Activated CD4-positive, alpha-beta memory T cell treated with anti-CD3 and anti-CD28 coated beads, Interleukin-2, amount 10 ng/mL, durations not matched to agents 7 days and 5 days (primary cell): Measurements from ENCODE around the gene DENND6A. TPM values are rescaled to one million over a fixed set of nuclear protein-coding genes. Genes with fewer than 3 reads are reported as not detected.

Experiments
- CTCF ChIA-PET: fragments of 350-600 bp; sonication (Branson Sonifier 250); formaldehyde crosslinking; loops from one replicate; lab custom pipeline; 2021; ENCODE audit warnings: antibody characterized with exemption, inconsistent platforms; lab: Charles Lee
- POLR2A ChIA-PET: fragments of 350-600 bp; sonication (Branson Sonifier 250); formaldehyde crosslinking; loops from one replicate; lab custom pipeline; 2021; ENCODE audit warnings: antibody characterized with exemption; lab: Charles Lee
- DNase-seq: peaks from one replicate; pipeline ENCODE4 v3.0.0-alpha.2; 2020
- H3K27ac Mint-ChIP-seq: one replicate; pipeline ENCODE4 v1.8.0; 2021; ENCODE audit warnings: mild to moderate bottlenecking, mixed read lengths
- H3K27me3 Mint-ChIP-seq: one replicate; pipeline ENCODE4 v1.8.0; 2021; ENCODE audit warnings: mixed read lengths
- H3K36me3 Mint-ChIP-seq: one replicate; pipeline ENCODE4 v1.8.0; 2021; ENCODE audit warnings: low read depth, mixed read lengths
- H3K4me1 Mint-ChIP-seq: one replicate; pipeline ENCODE4 v1.8.0; 2021; ENCODE audit warnings: mixed read lengths
- H3K4me3 Mint-ChIP-seq: one replicate; pipeline ENCODE4 v1.8.0; 2021; ENCODE audit warnings: mild to moderate bottlenecking, mixed read lengths
- H3K9me3 Mint-ChIP-seq: one replicate; pipeline ENCODE4 v1.8.0; 2021; ENCODE audit warnings: mixed read lengths
- total RNA-seq, 2 experiments: library from RNA; stranded (reverse); gene quantifications; one replicate each; pipeline ENCODE4 v1.2.3, GENCODE V29; 2021

Gene DENND6A
- total RNA-seq, 2 experiments from 2014 or later, result 28.5 to 29.6 TPM

DNA sequence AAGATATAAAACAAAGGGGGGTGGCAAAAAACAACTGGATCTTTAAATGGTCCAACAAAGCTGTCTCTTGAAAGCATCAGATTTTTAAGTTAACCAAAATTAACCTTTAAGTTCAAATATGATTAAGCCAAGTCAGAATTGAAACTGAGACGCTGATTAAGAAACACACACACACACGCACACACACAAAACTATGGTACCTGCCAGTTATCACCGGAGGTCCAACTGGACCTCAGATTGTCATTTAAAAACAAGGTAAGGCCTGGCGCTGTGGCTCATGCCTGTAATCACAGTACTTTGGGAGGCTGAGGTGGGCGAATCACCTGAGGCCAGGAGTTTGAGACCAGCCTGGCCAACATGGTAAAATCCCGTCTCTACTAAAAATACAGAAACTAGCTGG is 106.1 kb downstream of the DENND6A start:
- H3K36me3 Mint-ChIP-seq, result peaks cover 31% of the 10 kb centered on the region
- H3K9me3 Mint-ChIP-seq, result no peaks in the 10 kb centered on the region
- ChIA-PET POLR2A (interaction anchor here (0.6 to 3.8 kb wide), 2 partner anchors 10 to 12 kb away, joined by 3 to 21 read pairs; partner anchors contain the start of gene ARF4), CTCF (no interaction called here)
- H3K4me1 Mint-ChIP-seq, result peaks cover 21% of the 10 kb centered on the region
- H3K4me3 Mint-ChIP-seq, result no peak overlapping the region
- DNase-seq, result no peak
- H3K27me3 Mint-ChIP-seq, result no peaks in the 10 kb centered on the region
- no peak overlapping the region for H3K27ac Mint-ChIP-seq

DNA sequence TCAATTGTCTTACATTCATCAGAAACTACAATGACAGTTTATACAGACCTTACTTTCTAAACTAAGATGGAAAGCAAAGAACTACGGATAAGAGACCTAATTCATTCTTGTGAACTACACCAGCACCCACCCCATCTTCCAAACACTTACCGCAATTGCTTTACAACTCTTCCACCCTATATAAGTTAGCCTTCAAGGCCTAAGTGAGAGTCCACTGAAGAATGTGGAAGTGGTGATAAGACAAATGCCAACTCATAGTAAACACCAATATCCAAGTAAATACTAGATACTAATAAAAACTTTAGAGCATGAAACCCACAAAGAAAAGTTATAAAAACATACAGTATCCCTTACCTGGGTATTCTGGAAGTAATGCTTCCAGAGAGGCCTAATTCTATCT is 109.3 kb downstream of the DENND6A start:
- H3K27me3 Mint-ChIP-seq, result no peaks in the 10 kb centered on the region
- CTCF ChIA-PET, result no interaction called here
- H3K9me3 Mint-ChIP-seq, result no peaks in the 10 kb centered on the region
- H3K4me1 Mint-ChIP-seq, result peaks cover 16% of the 10 kb centered on the region
- no peak for DNase-seq
- H3K36me3 Mint-ChIP-seq, result peaks cover 43% of the 10 kb centered on the region
- POLR2A ChIA-PET, result no interaction called here
- no peak overlapping the region for H3K4me3 Mint-ChIP-seq
- H3K27ac Mint-ChIP-seq, result no peak overlapping the region

DNA sequence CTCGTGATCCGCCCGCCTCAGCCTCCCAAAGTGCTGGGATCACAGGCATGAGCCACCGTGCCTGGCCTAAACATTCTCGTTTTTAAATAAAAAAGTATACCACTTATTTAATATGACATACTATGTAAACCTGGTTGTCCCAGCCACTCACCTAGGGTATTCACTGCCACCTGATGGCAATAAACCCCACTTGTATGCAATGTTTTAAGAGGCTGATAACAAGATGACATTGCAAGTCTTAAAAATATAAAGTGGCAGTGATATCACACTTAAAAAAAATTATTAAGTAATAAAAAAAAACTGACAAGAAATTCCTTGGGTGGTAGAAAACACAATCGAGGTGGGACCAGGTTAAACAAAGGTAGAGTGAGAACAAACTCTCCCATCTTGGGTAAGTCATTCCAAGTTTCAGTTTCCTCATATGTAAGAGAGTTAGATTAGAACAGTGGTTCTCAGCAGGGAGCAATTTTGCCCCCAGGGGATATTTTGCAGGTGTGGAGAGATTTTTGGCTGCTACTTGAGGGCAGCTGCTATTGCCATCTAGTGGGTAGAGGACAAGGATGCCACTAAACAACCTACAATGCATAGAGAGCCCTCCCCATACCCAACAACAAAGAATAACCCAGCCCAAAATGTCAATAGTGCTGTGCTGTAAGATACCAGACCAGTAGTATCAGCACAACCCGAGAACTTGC is 110.3 kb downstream of the DENND6A start:
- no peaks in the 10 kb centered on the region for H3K27me3 Mint-ChIP-seq
- H3K27ac Mint-ChIP-seq, result no peak overlapping the region
- DNase-seq, result no peak
- CTCF ChIA-PET, result no interaction called here
- H3K9me3 Mint-ChIP-seq, result no peaks in the 10 kb centered on the region
- peaks cover 12% of the 10 kb centered on the region for H3K4me1 Mint-ChIP-seq
- H3K36me3 Mint-ChIP-seq, result peaks cover 45% of the 10 kb centered on the region
- POLR2A ChIA-PET, result interaction anchor here (2.8 to 5.1 kb wide), 2 partner anchors 14 to 26 kb away, joined by 17 to 18 read pairs; partner anchors contain the start of genes ARF4 and PDE12
- H3K4me3 Mint-ChIP-seq, result no peak overlapping the region

DNA sequence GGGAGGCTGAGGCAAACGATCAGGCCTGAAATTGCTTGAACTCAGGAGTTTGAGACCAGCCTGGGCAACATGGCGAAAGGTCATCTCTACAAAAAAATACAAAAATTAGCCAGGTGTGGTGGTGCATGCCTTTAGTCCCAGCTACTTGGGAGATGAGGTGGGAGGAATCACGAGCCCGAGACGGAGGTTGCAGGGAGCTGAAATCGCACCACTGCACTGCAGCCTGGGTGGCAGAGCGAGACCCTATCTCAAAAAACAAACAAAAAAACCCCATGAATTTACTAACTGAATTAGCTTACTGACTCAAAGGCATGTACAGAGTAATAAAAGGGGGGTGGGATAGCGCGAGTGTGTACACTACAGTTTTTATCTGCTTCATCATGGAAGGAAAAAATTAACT is 115.1 kb downstream of the DENND6A start:
- ChIA-PET CTCF (no interaction called here), POLR2A (interaction anchor here (1.4 to 5.1 kb wide), 3 partner anchors 19 to 21 kb away, joined by 4 to 17 read pairs (median 4); partner anchors contain the start of genes ARF4 and PDE12)
- peaks cover 12% of the 10 kb centered on the region for H3K4me1 Mint-ChIP-seq
- no peaks in the 10 kb centered on the region for H3K27me3 Mint-ChIP-seq
- peaks cover 60% of the 10 kb centered on the region for H3K36me3 Mint-ChIP-seq
- no peak for DNase-seq
- H3K27ac Mint-ChIP-seq, result no peak overlapping the region
- H3K4me3 Mint-ChIP-seq, result no peak overlapping the region
- no peaks in the 10 kb centered on the region for H3K9me3 Mint-ChIP-seq

DNA sequence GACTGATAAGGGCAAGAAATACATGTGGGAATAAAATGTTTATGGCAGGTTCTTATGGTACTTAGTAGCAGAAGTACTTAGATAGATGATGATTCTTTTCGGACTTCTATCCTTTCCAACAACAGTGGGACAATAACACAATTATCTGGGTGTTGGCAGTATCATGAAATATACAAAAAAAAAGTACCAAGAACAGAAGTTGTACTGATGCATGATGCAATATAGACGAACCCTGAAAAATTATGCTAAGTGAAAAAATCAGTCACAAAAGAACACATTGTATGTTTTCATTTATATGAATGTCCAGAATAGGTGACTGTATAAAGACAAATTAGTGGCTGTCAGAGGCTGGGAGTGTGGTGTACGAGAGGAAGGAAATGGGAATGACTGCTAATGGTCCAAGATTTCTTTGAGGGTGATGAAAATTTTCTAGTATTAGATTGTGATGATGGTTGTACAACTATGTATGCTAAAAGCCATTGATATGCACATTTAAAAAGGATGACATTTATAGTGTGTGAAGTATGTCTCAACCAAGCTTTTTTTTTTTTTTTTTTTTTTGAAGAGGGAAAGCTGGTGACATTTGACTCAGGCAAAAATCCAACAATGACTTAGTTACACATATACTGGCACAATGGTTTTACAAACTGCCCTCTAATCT is 116.8 kb downstream of the DENND6A start:
- ChIA-PET CTCF (no interaction called here), POLR2A (interaction anchor here (1.0 to 1.4 kb wide), 2 partner anchors 20 kb away, joined by 3 to 4 read pairs; partner anchors contain the start of gene PDE12)
- Mint-ChIP-seq H3K27me3 (no peaks in the 10 kb centered on the region), H3K4me1 (peaks cover 12% of the 10 kb centered on the region), H3K4me3 (no peak overlapping the region), H3K9me3 (no peaks in the 10 kb centered on the region), H3K27ac (no peak overlapping the region), H3K36me3 (peaks cover 66% of the 10 kb centered on the region)
- no peak for DNase-seq

Other genes with a start within 250 kb of the DENND6A start
- under 1 TPM; 0.03 to 0.05 TPM for gene DNAH12, start 148.7 kb downstream of the DENND6A start, total RNA-seq
- gene PDE12, start 136.8 kb downstream of the DENND6A start, total RNA-seq, result 10 to 100 TPM; 25.9 to 27.7 TPM
- 10 to 100 TPM; 64.9 to 68.9 TPM for gene ARF4, start 95.7 kb downstream of the DENND6A start, total RNA-seq
- 10 to 100 TPM; 53.4 to 55.6 TPM for gene SLMAP, start 63.2 kb upstream of the DENND6A start, total RNA-seq